ENCODE measurements around the gene UQCC3.

Gene UQCC3

GRCh38 chr11:62671608-62672389, at the start of gene UQCC3, which contains the start of gene LBHD1:
UQCC3 (plus strand) TSS chr11:62671673; CDS start chr11:62671746, 73 bp downstream.
LBHD1 (minus strand) TSS chr11:62672267; CDS start chr11:62670031, 2,236 bp downstream.
- peak within 1 kb of the TSS; percentile 95 for H3K9ac ChIP-seq (ENCODE audit: insufficient read length)
- peak; percentile 62 for DNase-seq (ENCODE audit: low read depth, low spot score)
- peak within 1 kb of the TSS; percentile 91 for H3K4me3 ChIP-seq
- peaks cover 29% of the 10 kb centered on the region for H3K36me3 ChIP-seq (ENCODE audit: insufficient read depth, low read length)
- no peaks in the 10 kb centered on the region for H3K9me3 ChIP-seq (ENCODE audit: low read depth, low read length)
- peak within 1 kb of the TSS; percentile 87 for H3K27ac ChIP-seq
- TF ChIP-seq FOXP2 (optimal IDR thresholded peaks at IDR 0.05; ENCODE audit: control extremely low read depth, extremely low read length, insufficient read depth) (no peak), POLR2AphosphoS5 (IDR thresholded peaks at IDR 0.05; ENCODE audit: borderline replicate concordance, low read depth, low read length) (peak; percentile 92), EZH2 (IDR thresholded peaks at IDR 0.05) (no peak)

GRCh38 chr11:62622476-62623089, 48.9 kb upstream of the UQCC3 start:
- TF ChIP-seq FOXP2 (optimal IDR thresholded peaks at IDR 0.05; ENCODE audit: control extremely low read depth, extremely low read length, insufficient read depth) = no peak
- no peak for TF ChIP-seq EZH2 (IDR thresholded peaks at IDR 0.05)
- TF ChIP-seq POLR2AphosphoS5 (IDR thresholded peaks at IDR 0.05; ENCODE audit: borderline replicate concordance, low read depth, low read length) = no peak
- Histone ChIP-seq H3K9ac (ENCODE audit: insufficient read length) (no peak overlapping the region), H3K36me3 (ENCODE audit: insufficient read depth, low read length) (peaks cover 24% of the 10 kb centered on the region), H3K27ac (peak overlapping the region; percentile 92), H3K4me3 (peak overlapping the region; percentile 83), H3K9me3 (ENCODE audit: low read depth, low read length) (no peaks in the 10 kb centered on the region)
- no peak for DNase-seq (ENCODE audit: low read depth, low spot score)

GRCh38 chr11:62627713-62628112, 43.8 kb upstream of the UQCC3 start:
- Histone ChIP-seq H3K27ac (no peak overlapping the region), H3K4me3 (no peak overlapping the region), H3K9me3 (ENCODE audit: low read depth, low read length) (no peaks in the 10 kb centered on the region), H3K9ac (ENCODE audit: insufficient read length) (no peak overlapping the region), H3K36me3 (ENCODE audit: insufficient read depth, low read length) (peaks cover 70% of the 10 kb centered on the region)
- no peak for DNase-seq (ENCODE audit: low read depth, low spot score)
- no peak for TF ChIP-seq EZH2 (IDR thresholded peaks at IDR 0.05)
- no peak for TF ChIP-seq FOXP2 (optimal IDR thresholded peaks at IDR 0.05; ENCODE audit: control extremely low read depth, extremely low read length, insufficient read depth)

- DNase-seq (ENCODE audit: low read depth, low spot score) = no peak
- Histone ChIP-seq H3K36me3 (ENCODE audit: insufficient read depth, low read length) (peaks cover 89% of the 10 kb centered on the region), H3K27ac (no peak overlapping the region), H3K9ac (ENCODE audit: insufficient read length) (no peak overlapping the region), H3K9me3 (ENCODE audit: low read depth, low read length) (no peaks in the 10 kb centered on the region), H3K4me3 (no peak overlapping the region)
- no peak for TF ChIP-seq FOXP2 (optimal IDR thresholded peaks at IDR 0.05; ENCODE audit: control extremely low read depth, extremely low read length, insufficient read depth)
- TF ChIP-seq POLR2AphosphoS5 (IDR thresholded peaks at IDR 0.05; ENCODE audit: borderline replicate concordance, low read depth, low read length) = no peak
- no peak for TF ChIP-seq EZH2 (IDR thresholded peaks at IDR 0.05)
Measured at GRCh38 chr11:62632492-62632891, 39.0 kb upstream of the UQCC3 start.

GRCh38 chr11:62644220-62644619, 27.3 kb upstream of the UQCC3 start:
- H3K9ac ChIP-seq (ENCODE audit: insufficient read length) = no peak overlapping the region
- H3K27ac ChIP-seq = no peak overlapping the region
- H3K36me3 ChIP-seq (ENCODE audit: insufficient read depth, low read length) = peaks cover 34% of the 10 kb centered on the region
- no peaks in the 10 kb centered on the region for H3K9me3 ChIP-seq (ENCODE audit: low read depth, low read length)
- DNase-seq (ENCODE audit: low read depth, low spot score) = no peak
- H3K4me3 ChIP-seq = no peak overlapping the region
- TF ChIP-seq FOXP2 (optimal IDR thresholded peaks at IDR 0.05; ENCODE audit: control extremely low read depth, extremely low read length, insufficient read depth) (no peak), EZH2 (IDR thresholded peaks at IDR 0.05) (no peak), POLR2AphosphoS5 (IDR thresholded peaks at IDR 0.05; ENCODE audit: borderline replicate concordance, low read depth, low read length) (no peak)

GRCh38 chr11:62645671-62645945, 25.9 kb upstream of the UQCC3 start:
- peak overlapping the region; percentile 80 for H3K27ac ChIP-seq
- no peak for TF ChIP-seq POLR2AphosphoS5 (IDR thresholded peaks at IDR 0.05; ENCODE audit: borderline replicate concordance, low read depth, low read length)
- TF ChIP-seq EZH2 (IDR thresholded peaks at IDR 0.05) = no peak
- no peak for TF ChIP-seq FOXP2 (optimal IDR thresholded peaks at IDR 0.05; ENCODE audit: control extremely low read depth, extremely low read length, insufficient read depth)
- peak overlapping the region; percentile 98 for H3K4me3 ChIP-seq
- H3K36me3 ChIP-seq (ENCODE audit: insufficient read depth, low read length) = peaks cover 34% of the 10 kb centered on the region
- H3K9ac ChIP-seq (ENCODE audit: insufficient read length) = peak overlapping the region; percentile 96
- no peak for DNase-seq (ENCODE audit: low read depth, low spot score)
- no peaks in the 10 kb centered on the region for H3K9me3 ChIP-seq (ENCODE audit: low read depth, low read length)

GRCh38 chr11:62645946-62646824, 25.3 kb upstream of the UQCC3 start, which contains the start of gene GANAB:
GANAB (minus strand) TSS chr11:62646613; CDS start chr11:62646599, 14 bp downstream.
- Histone ChIP-seq H3K36me3 (ENCODE audit: insufficient read depth, low read length) (peaks cover 34% of the 10 kb centered on the region), H3K27ac (peak within 1 kb of the TSS; percentile 80), H3K9ac (ENCODE audit: insufficient read length) (peak within 1 kb of the TSS; percentile 96)

More at GRCh38 chr11:62645946-62646824, 25.3 kb upstream of the UQCC3 start, which contains the start of gene GANAB:
- DNase-seq (ENCODE audit: low read depth, low spot score) = peak; percentile 78
- no peaks in the 10 kb centered on the region for H3K9me3 ChIP-seq (ENCODE audit: low read depth, low read length)
- peak within 1 kb of the TSS; percentile 98 for H3K4me3 ChIP-seq
- peak; percentile 95 for TF ChIP-seq POLR2AphosphoS5 (IDR thresholded peaks at IDR 0.05; ENCODE audit: borderline replicate concordance, low read depth, low read length)
- TF ChIP-seq EZH2 (IDR thresholded peaks at IDR 0.05) = no peak
